CD4-positive, CD25-positive, alpha-beta regulatory T cell (primary cell): ENCODE results near the gene ALDH16A1. TPM values are rescaled to one million over a fixed set of nuclear protein-coding genes. Genes with fewer than 3 reads are reported as not detected.

Experiments
- ATAC-seq, 2 donors: fragments of 150-1000 bp; cut with Tn5 transposase; one replicate each; pipeline ENCODE4 v1.10.0; 2021; ENCODE audit warnings: low read depth in 2 of 2, moderate number of reproducible peaks in 2 of 2, moderate library complexity in 1 of 2
- DNase-seq, 3 donors: peaks; one replicate each; pipeline versions ENCODE4 v3.0.0 to v3.0.0-alpha.2; 2012 to 2022; ENCODE audit warnings: mixed read lengths in 1 of 3
- H3K27ac ChIP-seq: one replicate; pipeline ENCODE4 v1.7.0; 2013; ENCODE audit warnings: mild to moderate bottlenecking, low read length; ENCODE audit not compliant: insufficient read depth, poor library complexity, severe bottlenecking
- H3K27me3 ChIP-seq: one replicate; pipeline ENCODE4 v1.7.0; 2013; ENCODE audit warnings: low read length; ENCODE audit not compliant: control insufficient read depth, insufficient read depth
- H3K36me3 ChIP-seq: one replicate; pipeline ENCODE4 v1.7.0; 2013; ENCODE audit warnings: mild to moderate bottlenecking, low read length, moderate library complexity; ENCODE audit not compliant: control insufficient read depth, insufficient read depth
- H3K4me1 ChIP-seq: 2 replicates; pipeline ENCODE4 v1.7.0; 2013; ENCODE audit warnings: mild to moderate bottlenecking, low read length; ENCODE audit not compliant: insufficient read depth, control insufficient read depth, poor library complexity, severe bottlenecking
- H3K4me3 ChIP-seq: one replicate; pipeline ENCODE4 v1.7.0; 2013; ENCODE audit warnings: low read depth, mild to moderate bottlenecking, low read length, moderate library complexity
- H3K9me3 ChIP-seq, 2 experiments: 1 replicate in 1 of 2; 2 replicates in 1 of 2; pipeline ENCODE4 v1.7.0; 2013; ENCODE audit warnings: low read length in 2 of 2, mild to moderate bottlenecking in 1 of 2, moderate library complexity in 1 of 2; ENCODE audit not compliant: control insufficient read depth in 2 of 2
- H3K27ac Mint-ChIP-seq, 3 donors: one replicate each; pipeline ENCODE4 v1.8.0; 2020 to 2022; ENCODE audit warnings: mild to moderate bottlenecking in 3 of 3, mixed read lengths in 3 of 3, moderate library complexity in 2 of 3
- H3K27me3 Mint-ChIP-seq: one replicate; pipeline ENCODE4 v1.8.0; 2022; ENCODE audit warnings: mild to moderate bottlenecking, mixed read lengths
- H3K36me3 Mint-ChIP-seq: one replicate; pipeline ENCODE4 v1.8.0; 2020; ENCODE audit warnings: mixed read lengths
- H3K4me1 Mint-ChIP-seq, 4 donors: one replicate each; pipeline ENCODE4 v1.8.0; 2020 to 2022; ENCODE audit warnings: mixed read lengths in 4 of 4, mild to moderate bottlenecking in 1 of 4
- H3K4me3 Mint-ChIP-seq, 4 donors: one replicate each; pipeline ENCODE4 v1.8.0; 2020 to 2022; ENCODE audit warnings: mild to moderate bottlenecking in 4 of 4, mixed read lengths in 4 of 4, moderate library complexity in 3 of 4
- H3K9me3 Mint-ChIP-seq, 7 donors: one replicate each; pipeline ENCODE4 v1.8.0; 2020 to 2022; ENCODE audit warnings: mixed read lengths in 7 of 7, mild to moderate bottlenecking in 3 of 7, moderate library complexity in 2 of 7
- polyA plus RNA-seq, 4 donors: library from polyadenylated mRNA; unstranded; fragments of 300-500 nt; fragmentation: Illumina TruSeq; gene quantifications; one replicate each; pipeline ENCODE4 v1.2.3, GENCODE V29; 2021
- total RNA-seq: library from RNA; stranded (reverse); gene quantifications from one replicate; pipeline ENCODE4 v1.2.3, GENCODE V29; 2022

Gene ALDH16A1
- total and polyA plus RNA-seq, 5 donors from 2014 or later = 32.7 to 47.1 (median 42.2) TPM

- Mint-ChIP-seq H3K9me3 (peaks cover 0 to 2% (median 0%) of the 10 kb centered on the region in 7 donors), H3K36me3 (peaks cover 46% of the 10 kb centered on the region), H3K27ac (peak overlapping the region; percentile 97 to 98 (median 98)), H3K4me1 (peaks cover 0 to 72% (median 39%) of the 10 kb centered on the region in 4 donors), H3K27me3 (no peaks in the 10 kb centered on the region), H3K4me3 (peak overlapping the region; percentile 93 to 98 (median 98))
- Histone ChIP-seq H3K36me3 (peaks cover 64% of the 10 kb centered on the region), H3K27me3 (no peaks in the 10 kb centered on the region), H3K4me3 (peak overlapping the region; percentile 99), H3K4me1 (peaks cover 41% of the 10 kb centered on the region), H3K9me3 (no peaks in the 10 kb centered on the region), H3K27ac (peak overlapping the region; percentile 79)
- ATAC-seq (no peak), DNase-seq (no peak)
Observed at GRCh38 chr19:49488046-49488862, 35.2 kb downstream of the ALDH16A1 start.

- peaks cover 42% of the 10 kb centered on the region for H3K36me3 Mint-ChIP-seq
- H3K27me3 Mint-ChIP-seq = no peaks in the 10 kb centered on the region
- peak overlapping the region; percentile 93 to 98 (median 98) for H3K4me3 Mint-ChIP-seq
- H3K36me3 ChIP-seq = peaks cover 60% of the 10 kb centered on the region
- H3K4me1 ChIP-seq = peaks cover 41% of the 10 kb centered on the region
- H3K9me3 Mint-ChIP-seq = peaks cover 0 to 2% (median 0%) of the 10 kb centered on the region in 7 donors
- peaks cover 0 to 71% (median 39%) of the 10 kb centered on the region in 4 donors for H3K4me1 Mint-ChIP-seq
- no peaks in the 10 kb centered on the region for H3K9me3 ChIP-seq
- ATAC-seq (no peak), DNase-seq (no peak)
- no peaks in the 10 kb centered on the region for H3K27me3 ChIP-seq
- peak overlapping the region; percentile 97 to 98 (median 98) for H3K27ac Mint-ChIP-seq
- H3K4me3 ChIP-seq = peak overlapping the region; percentile 99
- H3K27ac ChIP-seq = peak overlapping the region; percentile 79
Observed at GRCh38 chr19:49488863-49489537, 36.0 kb downstream of the ALDH16A1 start.

- H3K9me3 ChIP-seq = no peaks in the 10 kb centered on the region
- H3K36me3 ChIP-seq = peaks cover 56% of the 10 kb centered on the region
- no peaks in the 10 kb centered on the region for H3K27me3 ChIP-seq
- no peak for DNase-seq
- Mint-ChIP-seq H3K36me3 (peaks cover 42% of the 10 kb centered on the region), H3K9me3 (peaks cover 0 to 2% (median 0%) of the 10 kb centered on the region in 7 donors), H3K4me3 (peak overlapping the region; percentile 93 to 98 (median 98)), H3K27me3 (no peaks in the 10 kb centered on the region), H3K4me1 (peaks cover 0 to 68% (median 39%) of the 10 kb centered on the region in 4 donors), H3K27ac (peak overlapping the region; percentile 60 to 98 (median 73))
- peaks cover 41% of the 10 kb centered on the region for H3K4me1 ChIP-seq
- ATAC-seq = no peak
- peak overlapping the region; percentile 79 for H3K27ac ChIP-seq
- H3K4me3 ChIP-seq = peak overlapping the region; percentile 99
Observed at GRCh38 chr19:49489601-49490167, 36.7 kb downstream of the ALDH16A1 start.

- no peaks in the 10 kb centered on the region for H3K27me3 Mint-ChIP-seq
- H3K27me3 ChIP-seq = no peaks in the 10 kb centered on the region
- ATAC-seq (no peak), DNase-seq (no peak)
- H3K9me3 Mint-ChIP-seq = peaks cover 0 to 2% (median 0%) of the 10 kb centered on the region in 7 donors
- H3K27ac ChIP-seq = peak overlapping the region; percentile 79
- H3K36me3 Mint-ChIP-seq = peaks cover 42% of the 10 kb centered on the region
- peaks cover 49% of the 10 kb centered on the region for H3K36me3 ChIP-seq
- H3K4me1 Mint-ChIP-seq = peaks cover 0 to 74% (median 39%) of the 10 kb centered on the region in 4 donors
- no peaks in the 10 kb centered on the region for H3K9me3 ChIP-seq
- H3K4me3 ChIP-seq = peak overlapping the region; percentile 99
- H3K4me3 Mint-ChIP-seq = peak overlapping the region; percentile 93 to 98 (median 98)
- H3K4me1 ChIP-seq = peaks cover 42% of the 10 kb centered on the region
- H3K27ac Mint-ChIP-seq = peak overlapping the region; percentile 73 to 98 (median 85)
Observed at GRCh38 chr19:49490287-49491029, 37.4 kb downstream of the ALDH16A1 start.

GRCh38 chr19:49491030-49491803 is 38.2 kb downstream of the ALDH16A1 start:
- no peak overlapping the region for H3K4me3 ChIP-seq

GRCh38 chr19:49491804-49492572 is 39.0 kb downstream of the ALDH16A1 start:
- no peak for ATAC-seq
- Mint-ChIP-seq H3K4me1 (peaks cover under 1 to 77% (median 39%) of the 10 kb centered on the region in 4 donors), H3K27me3 (peaks cover 5% of the 10 kb centered on the region), H3K4me3 (peak overlapping the region; percentile 24 to 72 (median 52)), H3K9me3 (peaks cover 0 to 2% (median 0%) of the 10 kb centered on the region in 7 donors), H3K27ac (peak overlapping the region; percentile 20 to 92 (median 80)), H3K36me3 (peaks cover 39% of the 10 kb centered on the region)
- no peak overlapping the region for H3K4me3 ChIP-seq
- H3K27ac ChIP-seq = no peak overlapping the region
- H3K36me3 ChIP-seq = peaks cover 38% of the 10 kb centered on the region
- peaks cover 44% of the 10 kb centered on the region for H3K4me1 ChIP-seq
- DNase-seq = no peak
- no peaks in the 10 kb centered on the region for H3K27me3 ChIP-seq
- H3K9me3 ChIP-seq = no peaks in the 10 kb centered on the region

More at GRCh38 chr19:49491030-49491803, 38.2 kb downstream of the ALDH16A1 start:
- H3K9me3 Mint-ChIP-seq = peaks cover 0 to 2% (median 0%) of the 10 kb centered on the region in 7 donors
- no peaks in the 10 kb centered on the region for H3K9me3 ChIP-seq
- H3K4me1 ChIP-seq = peaks cover 44% of the 10 kb centered on the region
- peaks cover 42% of the 10 kb centered on the region for H3K36me3 ChIP-seq
- DNase-seq (no peak), ATAC-seq (no peak)
- H3K27me3 Mint-ChIP-seq = peaks cover 5% of the 10 kb centered on the region
- no peaks in the 10 kb centered on the region for H3K27me3 ChIP-seq
- peaks cover 0 to 75% (median 39%) of the 10 kb centered on the region in 4 donors for H3K4me1 Mint-ChIP-seq
- H3K4me3 Mint-ChIP-seq = peak overlapping the region in 3 of 4 donors; percentile 43 to 93 (median 61)
- peak overlapping the region in 2 of 3 donors; percentile 29 to 51 for H3K27ac Mint-ChIP-seq
- H3K36me3 Mint-ChIP-seq = peaks cover 40% of the 10 kb centered on the region
- no peak overlapping the region for H3K27ac ChIP-seq
